DMS53 (cell line): ENCODE data around the gene EDN1.

Source experiments
- DNase-seq: peaks from one replicate; lab custom pipeline; 2025; lab: John Stamatoyannopoulos, UW

EDN1 gene

GRCh38 chr6:12270551-12271230 is 19.5 kb upstream of the EDN1 start:
- DNase-seq, result peak; percentile 10

GRCh38 chr6:12271594-12271993 is 18.6 kb upstream of the EDN1 start:
- no peak for DNase-seq

- no peak for DNase-seq
Observed at GRCh38 chr6:12271997-12272396, 18.2 kb upstream of the EDN1 start.

- peak; percentile 33 for DNase-seq
Observed at GRCh38 chr6:12275107-12275506, 15.1 kb upstream of the EDN1 start.

DNA sequence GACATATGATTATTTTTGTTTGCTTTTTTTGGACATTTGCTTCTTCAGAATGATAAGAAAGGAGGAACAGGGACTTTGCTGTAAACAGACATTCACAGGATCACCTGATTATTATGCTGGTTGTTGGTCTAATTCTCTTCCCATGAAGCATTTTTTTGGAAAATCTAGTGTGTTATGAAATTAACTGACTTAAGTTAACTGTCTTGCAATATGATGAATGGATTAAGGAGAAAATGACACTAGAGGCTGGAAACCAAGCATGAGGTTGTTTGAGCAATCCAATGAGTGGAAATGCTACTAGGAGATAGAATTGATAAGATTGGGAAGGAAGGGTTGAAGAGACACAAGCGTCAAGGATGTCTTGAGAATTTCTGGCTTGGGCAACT is 13.2 kb upstream of the EDN1 start:
- no peak for DNase-seq

GRCh38 chr6:12277386-12277785 is 12.8 kb upstream of the EDN1 start:
- no peak for DNase-seq

DNA sequence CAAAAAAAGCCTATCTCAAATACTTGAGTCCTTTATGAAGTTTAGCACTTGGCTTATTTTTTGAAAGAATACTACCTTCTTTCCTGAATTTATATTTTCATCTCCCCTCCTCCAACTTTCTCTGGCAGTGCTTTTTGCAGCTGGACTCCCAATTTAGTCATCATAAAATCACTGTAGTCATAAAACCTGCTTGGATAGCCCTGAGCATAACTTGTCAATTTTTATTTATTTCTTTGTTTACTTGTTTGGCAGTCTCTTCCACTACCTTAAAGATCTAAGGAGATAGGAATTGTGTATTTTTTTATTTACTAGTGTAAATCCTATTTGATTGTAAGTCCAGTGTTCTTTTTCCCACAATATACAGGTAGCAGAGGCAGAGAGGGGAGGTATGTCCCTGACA is 11.2 kb upstream of the EDN1 start:
- DNase-seq, result no peak

GRCh38 chr6:12279322-12280091 is 10.7 kb upstream of the EDN1 start:
- DNase-seq, result no peak

DNA sequence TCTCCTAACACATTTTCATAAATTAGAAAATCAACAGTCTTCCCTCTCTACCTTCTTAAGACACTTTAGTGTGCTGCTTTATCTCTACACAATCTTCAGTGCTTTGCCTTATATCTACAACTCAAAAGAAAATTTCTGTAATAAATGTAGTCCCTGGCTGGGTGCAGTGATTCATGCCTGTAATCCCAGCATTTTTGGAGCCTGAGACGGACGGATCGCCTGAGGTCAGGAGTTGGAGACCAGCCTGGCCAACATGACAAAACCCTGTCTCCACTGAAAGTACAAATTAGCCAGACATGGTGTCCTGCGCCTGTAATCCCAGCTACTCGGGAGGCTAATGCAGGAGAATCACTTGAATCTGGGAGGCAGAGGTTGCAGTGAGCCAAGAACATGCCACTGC is 9.7 kb upstream of the EDN1 start:
- DNase-seq, result no peak

DNA sequence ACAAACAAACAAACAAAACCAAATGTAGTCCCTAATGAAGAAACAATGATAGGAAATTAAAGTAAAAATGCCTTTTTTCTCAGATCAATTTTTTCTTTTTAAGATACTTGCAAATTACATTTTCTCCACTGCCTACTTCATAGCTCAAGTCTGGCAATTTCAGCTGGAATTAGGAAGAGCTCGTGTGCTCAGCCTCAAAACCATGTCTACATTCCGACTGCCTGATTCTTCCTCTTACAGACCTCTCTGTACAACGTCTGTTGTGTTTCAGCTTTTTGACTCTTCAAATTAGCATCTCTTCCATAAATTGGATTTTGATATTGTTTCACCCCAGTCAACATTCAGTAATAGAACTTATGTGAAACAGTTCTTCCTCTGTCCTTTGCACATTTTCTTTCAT is 9.3 kb upstream of the EDN1 start:
- DNase-seq, result no peak

DNA sequence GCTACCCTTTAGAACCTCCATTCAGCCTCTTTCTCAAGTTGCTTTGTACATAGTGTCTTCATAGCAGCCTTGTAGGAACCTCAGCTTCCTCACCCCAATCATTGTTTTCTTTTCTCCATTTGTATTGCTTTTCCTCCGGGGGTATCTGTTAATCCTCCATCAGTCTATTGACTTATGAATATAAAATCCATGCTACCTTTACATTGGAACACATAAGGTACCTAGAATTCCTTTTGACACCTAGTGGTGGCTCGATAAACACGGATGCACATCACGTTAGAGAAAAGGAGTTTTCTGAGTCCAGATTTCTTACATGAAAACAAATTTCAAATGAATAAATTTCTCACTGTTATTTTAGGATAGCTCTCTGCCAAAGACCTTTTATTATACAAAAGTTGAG is 6.3 kb upstream of the EDN1 start:
- DNase-seq, result peak; percentile 8

- no peak for DNase-seq
Observed at GRCh38 chr6:12286373-12287110, 3.6 kb upstream of the EDN1 start.

DNA sequence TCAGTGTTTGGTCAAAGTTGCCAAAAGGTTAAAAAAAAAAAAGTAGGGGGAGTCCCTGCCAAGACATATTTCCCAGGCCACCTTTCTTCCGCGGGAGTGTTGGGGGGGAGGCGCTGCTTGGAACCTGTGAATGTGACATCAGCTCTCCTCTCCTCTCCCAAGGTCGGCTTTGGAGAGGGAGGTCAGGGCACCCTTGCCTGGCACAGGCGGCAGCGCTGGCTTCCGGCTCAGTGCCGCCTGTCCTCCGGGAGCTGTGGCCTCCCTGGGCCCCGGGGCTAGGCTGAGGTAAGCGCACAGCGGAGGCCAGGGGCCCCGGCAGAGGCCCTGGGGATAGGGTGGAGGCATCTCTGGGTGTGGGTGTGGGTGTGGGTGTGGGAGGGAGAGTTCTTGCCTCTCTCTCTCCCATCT is 1.9 kb upstream of the EDN1 start:
- DNase-seq, result peak; percentile 80

GRCh38 chr6:12288914-12289313 is 1.2 kb upstream of the EDN1 start:
- DNase-seq, result peak; percentile 60

DNA sequence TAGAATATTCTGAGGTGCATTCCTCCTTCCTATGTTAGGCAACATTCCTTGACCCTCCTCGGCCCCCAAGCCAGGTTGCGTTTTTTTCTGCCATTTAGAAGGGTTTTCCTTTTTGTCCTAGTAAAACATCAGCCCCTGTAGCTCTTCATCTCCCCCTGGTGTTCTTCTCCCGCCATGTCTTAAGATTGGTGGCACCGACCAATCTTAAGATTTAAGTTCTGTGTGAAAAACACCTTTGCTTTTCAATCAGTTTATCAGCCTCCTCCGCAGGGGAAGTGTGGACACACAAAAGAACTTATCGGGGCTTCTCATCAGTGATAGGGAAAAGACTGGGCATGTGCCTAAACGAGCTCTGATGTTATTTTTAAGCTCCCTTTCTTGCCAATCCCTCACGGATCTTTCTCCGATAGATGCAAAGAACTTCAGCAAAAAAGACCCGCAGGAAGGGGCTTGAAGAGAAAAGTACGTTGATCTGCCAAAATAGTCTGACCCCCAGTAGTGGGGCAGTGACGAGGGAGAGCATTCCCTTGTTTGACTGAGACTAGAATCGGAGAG is 719 bp upstream of the EDN1 start:
- peak; percentile 74 for DNase-seq

DNA sequence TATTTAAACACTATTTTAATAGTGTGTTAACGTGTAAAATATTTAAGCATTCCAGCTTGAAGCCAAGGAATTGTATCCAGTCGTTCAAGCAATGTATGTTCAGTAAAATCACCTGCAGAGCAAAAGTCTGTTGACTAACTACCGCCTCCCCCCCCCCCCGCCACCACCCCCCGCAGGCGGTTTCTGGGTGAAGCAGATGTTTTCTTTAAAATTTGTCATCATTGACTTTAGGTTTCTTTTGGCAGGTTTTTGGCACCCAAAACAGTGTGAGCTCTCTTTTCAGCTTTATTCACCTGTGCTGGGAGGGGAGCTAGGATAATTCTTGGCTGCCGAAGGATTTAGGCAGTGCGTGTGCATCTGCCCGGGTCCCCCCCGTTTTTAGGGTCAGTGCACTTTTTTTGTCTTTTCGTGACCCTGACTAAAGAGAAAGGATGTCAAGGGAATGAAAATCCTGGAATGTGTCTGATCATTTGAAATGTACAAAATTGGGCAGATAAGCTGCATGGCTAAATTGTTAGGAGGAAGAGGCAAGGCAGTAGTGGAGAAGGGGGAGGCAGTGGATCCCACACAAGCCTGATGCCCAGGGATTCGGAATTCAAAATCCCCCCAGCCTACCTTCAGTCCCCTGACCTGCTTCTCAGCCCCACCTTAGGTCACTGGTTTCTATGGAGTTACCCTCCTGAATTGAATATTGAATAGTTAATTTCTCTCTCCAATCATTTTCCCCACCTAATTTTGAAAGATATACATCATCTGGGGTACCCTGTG is 1.1 kb downstream of the EDN1 start:
- no peak for DNase-seq

GRCh38 chr6:12291839-12292604 is 1.9 kb downstream of the EDN1 start:
- peak; percentile 72 for DNase-seq

DNA sequence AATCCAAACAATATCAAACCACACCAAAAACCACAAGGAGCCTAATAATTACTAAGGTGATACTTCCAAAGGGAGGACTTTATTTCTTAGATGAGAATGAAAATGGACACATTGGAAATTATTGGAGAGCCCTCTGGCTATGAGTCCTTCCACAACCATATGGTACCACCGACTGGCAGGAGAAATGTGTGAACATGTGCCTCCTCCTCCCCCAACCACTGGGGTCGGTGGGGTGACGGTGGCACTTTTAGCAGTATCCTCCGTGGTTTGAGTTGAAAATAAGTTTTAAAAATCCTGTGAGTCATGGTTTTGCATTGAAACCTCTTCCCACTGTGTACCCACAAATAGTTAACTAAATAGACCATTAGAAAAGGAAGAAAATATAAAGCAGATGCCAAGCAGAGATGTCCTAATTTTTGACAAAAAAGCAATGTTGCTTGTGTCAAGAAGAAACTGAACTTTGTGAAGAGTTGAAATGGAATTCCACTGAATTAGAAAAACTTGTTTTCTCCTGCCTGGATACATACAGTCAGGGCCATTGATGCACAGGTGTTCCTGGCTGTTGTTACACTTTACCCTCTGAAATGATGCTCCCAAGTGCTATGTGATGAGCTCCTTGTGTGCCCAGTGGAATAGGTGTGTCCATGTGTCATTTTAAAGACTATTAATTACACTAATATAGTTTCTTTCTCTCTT is 3.2 kb downstream of the EDN1 start:
- DNase-seq, result no peak

- no peak for DNase-seq
Observed at GRCh38 chr6:12293931-12294807, 4.0 kb downstream of the EDN1 start.
